A549 (cell line): Measurements from ENCODE around the gene LETM1.

Experiments used
- CHD4 ChIP-seq: fragments of 200-600 bp; sonication (generic); IDR thresholded peaks from 2 replicates; pipeline ENCODE4 v1.6.1; 2016; ENCODE audit warnings: antibody characterized with exemption, mild to moderate bottlenecking, borderline replicate concordance
- CTCF ChIP-seq: fragments of >200 bp; sonication (Bioruptor Twin); formaldehyde crosslinking; IDR thresholded peaks from 3 replicates; pipeline ENCODE4 v1.5.1; 2016
- EHF ChIP-seq: fragments of 250-450 bp; sonication (Bioruptor Pico); IDR thresholded peaks from 2 replicates; pipeline ENCODE4 v1.5.0; 2020; ENCODE audit warnings: mild to moderate bottlenecking
- ELK1 ChIP-seq: fragments of 150-350 bp; IDR thresholded peaks from 2 replicates; pipeline ENCODE4 v1.6.1; 2014; ENCODE audit warnings: low read depth, mild to moderate bottlenecking, low read length
- EP300 ChIP-seq, 2 experiments: fragments of >200 bp; sonication (Bioruptor Twin); formaldehyde crosslinking; IDR thresholded peaks; 2 replicates in 1 of 2; 3 replicates in 1 of 2; pipeline ENCODE4 v1.6.1; 2016 to 2017
- ESRRA ChIP-seq: fragments of 150-350 bp; IDR thresholded peaks from 2 replicates; pipeline ENCODE4 v1.6.1; 2014; ENCODE audit warnings: mild to moderate bottlenecking, low read length, borderline replicate concordance
- JUN ChIP-seq, 2 experiments: fragments of >200 bp; sonication (Bioruptor Twin); formaldehyde crosslinking; IDR thresholded peaks; 2 replicates in 1 of 2; 3 replicates in 1 of 2; pipeline ENCODE4 v1.6.1; 2016 to 2017
- KDM1A ChIP-seq: fragments of 200-600 bp; sonication (generic); IDR thresholded peaks from 2 replicates; pipeline ENCODE4 v1.6.1; 2016; ENCODE audit warnings: low read depth, mild to moderate bottlenecking
- PBX3 ChIP-seq: IDR thresholded peaks from 2 replicates; pipeline ENCODE4 v1.6.1; 2012
- POLR2A ChIP-seq: IDR thresholded peaks from 2 replicates; pipeline ENCODE4 v1.6.1; 2012; ENCODE audit warnings: mild to moderate bottlenecking, low read length
- RAD21 ChIP-seq, 2 experiments: fragments of >200 bp in 1 of 2; sonication (Bioruptor Twin) in 1 of 2; formaldehyde crosslinking in 1 of 2; IDR thresholded peaks in 1 of 2; conservative IDR thresholded peaks in 1 of 2; 2 replicates in 1 of 2; 3 replicates in 1 of 2; pipeline ENCODE4 v1.6.1; 2012 to 2018; ENCODE audit warnings: inconsistent platforms in 1 of 2
- RARB ChIP-seq: fragments of 250-450 bp; sonication (Bioruptor Pico); IDR thresholded peaks from 2 replicates; pipeline ENCODE4 v1.8.0; 2021; ENCODE audit warnings: mild to moderate bottlenecking, moderate library complexity
- RFX5 ChIP-seq: fragments of 450-650 bp; IDR thresholded peaks from 2 replicates; pipeline ENCODE4 v1.7.1; 2014; ENCODE audit warnings: antibody characterized with exemption, mild to moderate bottlenecking, moderate library complexity
- USF2 ChIP-seq: fragments of 450-650 bp; IDR thresholded peaks from 2 replicates; pipeline ENCODE4 v1.6.1; 2014; ENCODE audit warnings: antibody characterized with exemption

- TF ChIP-seq CTCF: no peak
- no peak for TF ChIP-seq CHD4
- no peak for TF ChIP-seq USF2
- no peak for TF ChIP-seq RARB
- no peak for TF ChIP-seq POLR2A
- no peak for TF ChIP-seq PBX3
- TF ChIP-seq ESRRA: no peak
- no peak for TF ChIP-seq ELK1
- no peak for TF ChIP-seq RAD21 (conservative IDR thresholded peaks at IDR 0.05 in 1 of 2, IDR thresholded peaks at IDR 0.05 in 1 of 2)
- no peak for TF ChIP-seq RFX5
- TF ChIP-seq KDM1A: no peak
- TF ChIP-seq EP300 (IDR thresholded peaks at IDR 0.05): no peak
- no peak for TF ChIP-seq JUN (IDR thresholded peaks at IDR 0.05)
- no peak for TF ChIP-seq EHF (CRISPR knock-in tag)
Observed at GRCh38 chr4:1803523-1804423, 52.2 kb downstream of the LETM1 start.
